Activated B cell treated with CpG ODN at 0.5 μM for 24 hours (primary cell): ENCODE results near the gene CPNE4. TPM values are rescaled to one million over a fixed set of nuclear protein-coding genes. Genes with fewer than 3 reads are reported as not detected.

Source experiments
- ATAC-seq: fragments of 200-7000 bp; cut with Tn5 transposase; one replicate; pipeline ENCODE4 v1.10.0; 2021; ENCODE audit warnings: low read depth, mild to moderate bottlenecking, moderate library complexity
- CTCF ChIA-PET: fragments of 350-600 bp; sonication (Branson Sonifier 250); formaldehyde crosslinking; loops from one replicate; lab custom pipeline; 2021; ENCODE audit warnings: antibody characterized with exemption; lab: Charles Lee
- POLR2A ChIA-PET: fragments of 350-600 bp; sonication (Branson Sonifier 250); formaldehyde crosslinking; loops from one replicate; lab custom pipeline; 2021; ENCODE audit warnings: antibody characterized with exemption; lab: Charles Lee
- DNase-seq: peaks from one replicate; pipeline ENCODE4 v3.0.0; 2022
- H3K27ac Mint-ChIP-seq: one replicate; pipeline ENCODE4 v1.8.0; 2020; ENCODE audit warnings: mixed read lengths
- H3K27me3 Mint-ChIP-seq: one replicate; pipeline ENCODE4 v1.8.0; 2021; ENCODE audit warnings: mixed read lengths
- H3K36me3 Mint-ChIP-seq: one replicate; pipeline ENCODE4 v1.8.0; 2021; ENCODE audit warnings: low read depth, mixed read lengths
- H3K4me1 Mint-ChIP-seq: one replicate; pipeline ENCODE4 v1.8.0; 2021; ENCODE audit warnings: mixed read lengths
- H3K4me3 Mint-ChIP-seq: one replicate; pipeline ENCODE4 v1.8.0; 2020; ENCODE audit warnings: mild to moderate bottlenecking, mixed read lengths
- H3K9me3 Mint-ChIP-seq: one replicate; pipeline ENCODE4 v1.8.0; 2020; ENCODE audit warnings: mixed read lengths
- intact Hi-C: fragments of 100-400 bp; cut with micrococcal nuclease; formaldehyde crosslinking; loops from one replicate; pipeline ENCODE4 v1.15.1; 2024
- total RNA-seq: library from RNA; stranded (reverse); gene quantifications from 2 replicates; pipeline ENCODE4 v1.2.3, GENCODE V29; 2022
- TF ChIP-seq, protein P1 (sequence below): fragments of 200-600 bp; IDR thresholded peaks from one replicate; pipeline ENCODE4 v1.8.0; 2022; ENCODE audit warnings: antibody characterized with exemption, mild to moderate bottlenecking

Gene CPNE4
- total RNA-seq, 1 donor from 2014 or later = not detected

DNA sequence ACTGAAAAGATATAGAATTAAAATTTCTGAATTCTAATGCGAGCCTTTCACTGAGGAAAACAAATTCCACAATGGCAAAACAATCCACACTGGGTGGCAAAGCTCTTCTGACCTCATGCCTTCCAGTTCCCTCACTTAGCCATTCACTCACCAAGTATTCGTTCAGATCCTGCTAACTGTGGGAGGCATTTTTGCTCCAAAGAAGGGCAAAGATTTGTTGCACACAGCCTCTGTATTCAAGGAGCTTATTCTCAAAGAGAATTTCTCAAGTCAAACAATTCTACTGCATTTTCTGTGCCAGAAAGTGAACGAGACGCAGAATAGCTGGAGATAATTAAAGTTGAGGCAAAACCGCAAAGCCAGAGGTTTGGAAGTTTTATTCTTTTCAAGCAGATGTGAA lies 77.3 kb downstream of the CPNE4 start:
- no peak for ATAC-seq
- no peaks in the 10 kb centered on the region for H3K4me1 Mint-ChIP-seq
- peaks cover 2% of the 10 kb centered on the region for H3K9me3 Mint-ChIP-seq
- TF ChIP-seq, protein P1, sequence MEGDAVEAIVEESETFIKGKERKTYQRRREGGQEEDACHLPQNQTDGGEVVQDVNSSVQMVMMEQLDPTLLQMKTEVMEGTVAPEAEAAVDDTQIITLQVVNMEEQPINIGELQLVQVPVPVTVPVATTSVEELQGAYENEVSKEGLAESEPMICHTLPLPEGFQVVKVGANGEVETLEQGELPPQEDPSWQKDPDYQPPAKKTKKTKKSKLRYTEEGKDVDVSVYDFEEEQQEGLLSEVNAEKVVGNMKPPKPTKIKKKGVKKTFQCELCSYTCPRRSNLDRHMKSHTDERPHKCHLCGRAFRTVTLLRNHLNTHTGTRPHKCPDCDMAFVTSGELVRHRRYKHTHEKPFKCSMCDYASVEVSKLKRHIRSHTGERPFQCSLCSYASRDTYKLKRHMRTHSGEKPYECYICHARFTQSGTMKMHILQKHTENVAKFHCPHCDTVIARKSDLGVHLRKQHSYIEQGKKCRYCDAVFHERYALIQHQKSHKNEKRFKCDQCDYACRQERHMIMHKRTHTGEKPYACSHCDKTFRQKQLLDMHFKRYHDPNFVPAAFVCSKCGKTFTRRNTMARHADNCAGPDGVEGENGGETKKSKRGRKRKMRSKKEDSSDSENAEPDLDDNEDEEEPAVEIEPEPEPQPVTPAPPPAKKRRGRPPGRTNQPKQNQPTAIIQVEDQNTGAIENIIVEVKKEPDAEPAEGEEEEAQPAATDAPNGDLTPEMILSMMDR = no peak
- POLR2A ChIA-PET = no interaction called here
- no peak for DNase-seq
- no peaks in the 10 kb centered on the region for H3K36me3 Mint-ChIP-seq
- intact Hi-C loops = no loop called here
- H3K27ac Mint-ChIP-seq = no peak overlapping the region
- no peaks in the 10 kb centered on the region for H3K27me3 Mint-ChIP-seq
- no peak overlapping the region for H3K4me3 Mint-ChIP-seq
- CTCF ChIA-PET = no interaction called here

DNA sequence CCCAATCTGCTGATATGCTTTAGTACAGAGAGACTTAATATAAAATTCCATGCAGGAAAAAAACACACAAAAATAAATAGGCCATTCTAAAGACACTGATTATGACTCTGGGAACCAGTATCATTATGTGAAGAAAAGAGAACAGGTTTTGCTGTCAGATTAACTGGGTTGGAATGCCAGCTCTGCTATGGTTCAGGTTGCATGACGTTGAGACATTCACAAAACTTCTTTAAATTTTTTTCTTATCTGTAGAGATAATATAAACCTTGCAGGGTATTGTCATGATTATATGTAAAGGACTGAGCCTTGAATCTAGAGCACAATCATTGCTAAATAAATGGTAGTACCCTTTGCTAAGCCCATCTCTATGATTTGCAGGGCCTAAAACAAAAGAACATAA lies 86.0 kb downstream of the CPNE4 start:
- CTCF ChIA-PET = no interaction called here
- TF ChIP-seq, protein P1 = no peak
- intact Hi-C loops = no loop called here
- POLR2A ChIA-PET = no interaction called here
- ATAC-seq = no peak
- no peak overlapping the region for H3K4me3 Mint-ChIP-seq
- no peaks in the 10 kb centered on the region for H3K4me1 Mint-ChIP-seq
- H3K36me3 Mint-ChIP-seq = no peaks in the 10 kb centered on the region
- DNase-seq = no peak
- H3K9me3 Mint-ChIP-seq = no peaks in the 10 kb centered on the region
- H3K27ac Mint-ChIP-seq = no peak overlapping the region
- peaks cover 1% of the 10 kb centered on the region for H3K27me3 Mint-ChIP-seq

DNA sequence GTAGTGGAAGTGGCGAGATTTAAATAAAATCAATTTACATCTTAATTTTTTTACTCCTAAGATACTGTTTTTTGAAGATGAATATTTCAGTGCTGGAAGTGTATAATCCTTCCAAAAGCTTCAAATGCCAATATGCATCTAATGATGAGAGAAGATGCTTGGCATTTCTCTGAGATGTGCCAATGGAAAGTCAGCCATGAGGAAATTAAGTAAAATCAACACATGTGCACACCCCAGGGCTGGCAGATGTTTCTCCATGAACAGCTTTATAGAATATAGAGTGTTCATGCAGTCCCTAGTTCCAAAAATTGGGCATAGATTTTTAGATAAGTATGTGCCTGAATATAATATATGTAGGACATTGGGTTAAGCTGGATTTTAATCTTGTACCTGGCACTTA lies 90.1 kb downstream of the CPNE4 start:
- Mint-ChIP-seq H3K27me3 (no peaks in the 10 kb centered on the region), H3K9me3 (no peaks in the 10 kb centered on the region), H3K4me3 (no peak overlapping the region), H3K27ac (no peak overlapping the region), H3K36me3 (no peaks in the 10 kb centered on the region), H3K4me1 (no peaks in the 10 kb centered on the region)
- no peak for DNase-seq
- no peak for ATAC-seq
- CTCF ChIA-PET = no interaction called here
- TF ChIP-seq, protein P1 = no peak
- intact Hi-C loops = no loop called here
- POLR2A ChIA-PET = no interaction called here

DNA sequence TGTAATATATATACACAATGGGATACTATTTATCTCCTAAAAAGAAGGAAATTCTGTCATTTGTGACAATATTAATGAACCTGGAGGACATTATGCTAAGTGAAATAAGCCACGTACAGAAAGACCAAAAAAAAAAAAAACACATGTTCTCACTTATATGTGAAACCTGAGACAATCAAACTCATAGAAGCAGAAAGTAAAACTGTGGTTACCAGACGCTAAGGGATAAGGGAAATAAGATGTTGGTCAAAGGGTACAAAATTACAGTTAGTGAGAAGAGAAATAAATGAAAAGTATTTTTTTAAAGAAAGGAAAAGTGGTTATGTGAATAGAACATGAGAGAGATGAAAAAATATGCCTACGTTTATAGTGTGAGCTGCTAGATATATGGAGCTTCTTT lies 101.1 kb downstream of the CPNE4 start:
- Mint-ChIP-seq H3K36me3 (no peaks in the 10 kb centered on the region), H3K27ac (no peak overlapping the region), H3K9me3 (peaks cover 4% of the 10 kb centered on the region), H3K4me3 (no peak overlapping the region), H3K27me3 (no peaks in the 10 kb centered on the region), H3K4me1 (no peaks in the 10 kb centered on the region)
- POLR2A ChIA-PET = no interaction called here
- TF ChIP-seq, protein P1 = no peak
- DNase-seq (no peak), ATAC-seq (no peak)
- intact Hi-C loops = no loop called here
- CTCF ChIA-PET = no interaction called here

DNA sequence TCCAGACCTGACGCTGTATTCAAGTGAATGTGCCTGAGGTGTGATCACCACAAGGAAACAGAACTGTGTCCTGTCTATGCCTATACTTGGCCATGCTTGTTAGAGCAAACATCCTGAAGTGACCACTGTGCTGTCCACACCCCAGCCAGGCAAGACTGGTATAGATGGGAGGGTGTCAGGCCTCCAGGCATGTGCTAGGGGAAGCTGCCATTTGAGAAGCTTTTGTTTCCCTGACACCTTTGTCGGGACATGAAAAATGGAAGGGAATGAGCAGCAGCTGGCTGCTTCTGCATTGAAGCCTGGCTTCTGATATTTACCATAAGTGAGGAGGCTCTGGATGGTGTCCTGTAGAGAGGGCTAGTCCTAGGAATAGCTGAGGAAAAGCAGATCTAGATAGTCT lies 106.2 kb downstream of the CPNE4 start:
- H3K9me3 Mint-ChIP-seq = no peaks in the 10 kb centered on the region
- intact Hi-C loops = no loop called here
- H3K4me1 Mint-ChIP-seq = no peaks in the 10 kb centered on the region
- H3K27me3 Mint-ChIP-seq = no peaks in the 10 kb centered on the region
- DNase-seq (no peak), ATAC-seq (no peak)
- no peak overlapping the region for H3K27ac Mint-ChIP-seq
- H3K36me3 Mint-ChIP-seq = no peaks in the 10 kb centered on the region
- ChIA-PET POLR2A (no interaction called here), CTCF (no interaction called here)
- TF ChIP-seq, protein P1 = no peak
- H3K4me3 Mint-ChIP-seq = no peak overlapping the region
